Heart right ventricle (tissue), 16 donors: ENCODE measurements around the gene YEATS4. TPM values are rescaled to one million over a fixed set of nuclear protein-coding genes. Genes with fewer than 3 reads are reported as not detected.

Experiments
- ATAC-seq, 8 donors: fragments of 200-7000 bp; cut with Tn5 transposase; one replicate each; pipeline ENCODE4 v1.9.1; 2020; ENCODE audit warnings: mild to moderate bottlenecking in 8 of 8, moderate library complexity in 8 of 8, moderate number of reproducible peaks in 1 of 8
- DNase-seq, 2 donors: peaks; one replicate each; pipeline ENCODE4 v3.0.0-alpha.2; 2020
- H3K27ac ChIP-seq, 10 donors: fragments of 200-600 bp; sonication (generic) in 2 of 10; one replicate each; pipeline versions ENCODE4 v1.5.0 to v1.8.0; 2020 to 2022; ENCODE audit warnings: mild to moderate bottlenecking in 3 of 10
- H3K27me3 ChIP-seq, 7 donors: fragments of 200-600 bp; one replicate each; pipeline ENCODE4 v1.8.0; 2021 to 2022; ENCODE audit warnings: mild to moderate bottlenecking in 2 of 7
- H3K36me3 ChIP-seq, 9 donors: fragments of 200-600 bp; sonication (generic) in 1 of 9; one replicate each; pipeline versions ENCODE4 v1.5.0 to v1.8.0; 2020 to 2022; ENCODE audit warnings: mild to moderate bottlenecking in 2 of 9
- H3K4me1 ChIP-seq, 9 donors: fragments of 200-600 bp; sonication (generic) in 1 of 9; one replicate each; pipeline versions ENCODE4 v1.5.0 to v1.8.0; 2020 to 2022; ENCODE audit warnings: mild to moderate bottlenecking in 4 of 9
- H3K4me3 ChIP-seq, 10 donors: fragments of 200-600 bp; sonication (generic) in 2 of 10; one replicate each; pipeline versions ENCODE4 v1.5.0 to v1.8.0; 2020 to 2022; ENCODE audit warnings: mild to moderate bottlenecking in 7 of 10, moderate library complexity in 2 of 10
- H3K9me3 ChIP-seq, 11 donors: fragments of 200-600 bp in 10 of 11; sonication (generic) in 2 of 11; one replicate each; pipeline versions ENCODE4 v1.5.0 to v1.8.0; 2013 to 2022; ENCODE audit warnings: mild to moderate bottlenecking in 2 of 11, control low read depth in 1 of 11, moderate library complexity in 1 of 11
- WGBS, 2 donors: extraction: QIAGEN DNeasy Blood & Tissue Kit; methylation state at CpG; one replicate each; pipeline ENCODE4 v1.1.7; 2013; ENCODE audit warnings: inconsistent platforms in 1 of 2; 5-methylcytosine and 5-hydroxymethylcytosine counted together
- intact Hi-C, 10 donors: fragments of 100-400 bp; cut with DNase I; formaldehyde crosslinking; loops; one replicate each; pipeline versions ENCODE4 v1.11.1 to v1.14.2; 2022
- polyA plus RNA-seq, 2 donors: library from polyadenylated mRNA; stranded (reverse); fragments of 200-250 nt; gene quantifications; one replicate each; pipeline ENCODE4 v1.2.3, GENCODE V29; 2013
- total RNA-seq, 10 donors: library from RNA; stranded (reverse); fragmentation: NEBNext Ultra II Directional in 3 of 10; extraction: Animal tissue kit (Norgen Biotek cat#: 25700) in 3 of 10; gene quantifications; one replicate each; pipeline versions ENCODE4 v1.2.1 to v1.2.4, GENCODE V29; 2021 to 2023
- TF ChIP-seq, protein P1 (sequence below), 9 donors: fragments of 200-600 bp; sonication (generic) in 2 of 9; IDR thresholded peaks; one replicate each; pipeline versions ENCODE4 v1.5.0 to v1.8.0; 2021 to 2022; ENCODE audit warnings: antibody characterized with exemption in 9 of 9, mild to moderate bottlenecking in 5 of 9, moderate library complexity in 1 of 9
- donor health status: Arrhythmogenic right ventricular cardiomyopathy.
- donor health status: ischemic (EF 13 %, LVEDD 7.1; RV severe dilation, severe dysfunction).
- donor health status: healthy with polysubstance abuse.
- donor health status: DM: no; HTN: yes; CAD: no.
- donor health status: DM: no; HTN: no; CAD: no.
- donor health status: ischemic (EF 25% LVEDD 6.9; RV normal size, moderate dysfunction).
- donor health status: ischemic (EF 25% LVEDD 5.7; RV mildly dilated, moderate dysfunction).
- donor health status: healthy.
- donor health status: DM: yes; HTN: yes; CAD: no.
- donor health status: Ischemic cardiomyopathy.
- donor health status: ischemic (EF 35%, LVEDD 5.7; RV mildly dilated, moderate dysfunction).
- donor health status: nonischemic (EF 11% LVEDD 7.7; RV severe dilation, severe dysfunction).
- donor health status: DM: yes; HTN: yes; CAD: no.
- donor health status: PGD.
- donor health status: ischemic (EF 29% LVEDD 5.4; RV normal size, mild dysfunction).
- donor health status: nonischemic (EF 23%, LVEDD 6.1; RV moderate dilation, normal function).

The YEATS4 gene
- total and polyA plus RNA-seq, 12 donors = 2.8 to 13.1 (median 9.3) TPM

- ATAC-seq = no peak
- no peaks in the 10 kb centered on the region for H3K9me3 ChIP-seq
- no peak overlapping the region for H3K27ac ChIP-seq
- intact Hi-C loops = no loop called here
- peaks cover 0 to 23% (median 11%) of the 10 kb centered on the region in 9 donors for H3K4me1 ChIP-seq
- WGBS, 2 donors = 44 to 82% methylated on average over 1 of the region's 1 CpG
- TF ChIP-seq, protein P1, sequence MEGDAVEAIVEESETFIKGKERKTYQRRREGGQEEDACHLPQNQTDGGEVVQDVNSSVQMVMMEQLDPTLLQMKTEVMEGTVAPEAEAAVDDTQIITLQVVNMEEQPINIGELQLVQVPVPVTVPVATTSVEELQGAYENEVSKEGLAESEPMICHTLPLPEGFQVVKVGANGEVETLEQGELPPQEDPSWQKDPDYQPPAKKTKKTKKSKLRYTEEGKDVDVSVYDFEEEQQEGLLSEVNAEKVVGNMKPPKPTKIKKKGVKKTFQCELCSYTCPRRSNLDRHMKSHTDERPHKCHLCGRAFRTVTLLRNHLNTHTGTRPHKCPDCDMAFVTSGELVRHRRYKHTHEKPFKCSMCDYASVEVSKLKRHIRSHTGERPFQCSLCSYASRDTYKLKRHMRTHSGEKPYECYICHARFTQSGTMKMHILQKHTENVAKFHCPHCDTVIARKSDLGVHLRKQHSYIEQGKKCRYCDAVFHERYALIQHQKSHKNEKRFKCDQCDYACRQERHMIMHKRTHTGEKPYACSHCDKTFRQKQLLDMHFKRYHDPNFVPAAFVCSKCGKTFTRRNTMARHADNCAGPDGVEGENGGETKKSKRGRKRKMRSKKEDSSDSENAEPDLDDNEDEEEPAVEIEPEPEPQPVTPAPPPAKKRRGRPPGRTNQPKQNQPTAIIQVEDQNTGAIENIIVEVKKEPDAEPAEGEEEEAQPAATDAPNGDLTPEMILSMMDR (IDR thresholded peaks at IDR 0.05) = no peak
- no peaks in the 10 kb centered on the region for H3K36me3 ChIP-seq
- no peak for DNase-seq
- H3K27me3 ChIP-seq = no peaks in the 10 kb centered on the region
- no peak overlapping the region for H3K4me3 ChIP-seq
Measured at GRCh38 chr12:69435644-69436043, 76.1 kb downstream of the YEATS4 start.

DNA sequence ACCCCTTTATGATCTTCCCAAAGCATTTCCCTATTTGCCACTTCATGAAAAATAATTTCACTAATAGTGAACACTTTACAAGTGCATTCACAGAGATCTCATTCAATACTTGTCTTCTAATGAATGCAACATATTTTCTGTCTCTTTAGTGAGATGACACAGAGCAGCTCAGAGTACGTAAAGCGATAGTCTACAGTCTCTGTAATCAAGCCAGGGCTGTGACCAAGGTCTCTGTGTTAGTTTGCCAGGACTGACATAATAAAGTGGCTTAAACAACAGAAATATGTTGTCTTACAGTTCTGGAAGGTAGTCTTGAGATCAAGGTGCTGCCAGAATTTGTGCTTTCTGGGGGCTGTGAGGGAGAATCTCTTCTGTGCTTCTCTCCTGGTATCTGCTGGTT is 77.5 kb downstream of the YEATS4 start:
- H3K4me1 ChIP-seq = peaks cover 0 to 9% (median 0%) of the 10 kb centered on the region in 9 donors
- no peak overlapping the region for H3K4me3 ChIP-seq
- TF ChIP-seq, protein P1 (IDR thresholded peaks at IDR 0.05) = no peak
- DNase-seq (no peak), ATAC-seq (no peak)
- no peaks in the 10 kb centered on the region for H3K36me3 ChIP-seq
- H3K27ac ChIP-seq = no peak overlapping the region
- no peaks in the 10 kb centered on the region for H3K27me3 ChIP-seq
- intact Hi-C loops = no loop called here
- WGBS, 2 donors = 60 to 79% methylated on average over 2 of the region's 2 CpGs
- no peaks in the 10 kb centered on the region for H3K9me3 ChIP-seq

DNA sequence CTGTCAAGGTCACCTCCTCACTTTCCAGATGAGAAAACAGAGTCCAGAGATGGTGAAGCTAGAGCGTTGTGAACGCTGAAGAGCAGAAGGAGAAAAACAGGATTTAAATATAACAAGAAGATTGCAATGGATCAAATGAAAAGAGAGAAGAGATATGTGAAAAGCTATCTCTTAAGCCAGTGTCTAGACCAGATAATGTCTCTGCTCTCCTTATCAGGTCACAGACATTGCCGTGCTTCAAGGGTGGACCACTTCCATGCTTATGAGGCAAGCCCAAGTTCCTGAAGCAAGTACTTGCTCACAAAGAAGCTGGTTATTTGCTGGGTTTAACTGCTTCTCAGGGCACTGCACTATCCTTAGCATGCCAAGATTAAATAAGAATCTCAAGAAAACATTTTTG is 79.0 kb downstream of the YEATS4 start:
- intact Hi-C loops = no loop called here

GRCh38 chr12:69440016-69440415 is 80.5 kb downstream of the YEATS4 start:
- DNase-seq (no peak), ATAC-seq (no peak)
- Histone ChIP-seq H3K27ac (no peak overlapping the region), H3K36me3 (no peaks in the 10 kb centered on the region), H3K4me3 (no peak overlapping the region), H3K9me3 (no peaks in the 10 kb centered on the region), H3K27me3 (no peaks in the 10 kb centered on the region), H3K4me1 (peaks cover 0 to 7% (median 0%) of the 10 kb centered on the region in 9 donors)
- TF ChIP-seq, protein P1 (IDR thresholded peaks at IDR 0.05) = no peak
- intact Hi-C loops = no loop called here
- 88 to 95% methylated on average over 3 of the region's 3 CpGs for WGBS, 2 donors

More for the DNA sequence above, 79.0 kb downstream of the YEATS4 start:
- TF ChIP-seq, protein P1 (IDR thresholded peaks at IDR 0.05) = no peak
- Histone ChIP-seq H3K27ac (no peak overlapping the region), H3K36me3 (no peaks in the 10 kb centered on the region), H3K9me3 (no peaks in the 10 kb centered on the region), H3K27me3 (no peaks in the 10 kb centered on the region), H3K4me3 (no peak overlapping the region), H3K4me1 (peaks cover 0 to 7% (median 0%) of the 10 kb centered on the region in 9 donors)
- DNase-seq (no peak), ATAC-seq (no peak)
- WGBS, 2 donors = 66 to 88% methylated on average over 3 of the region's 3 CpGs

Other genes with a start within 250 kb of the YEATS4 start
- gene CPSF6, start 120.2 kb upstream of the YEATS4 start, total RNA-seq = 10 to 100 TPM; 23.9 to 34.6 (median 29.3) TPM
- 10 to 100 TPM; 11.7 to 13.2 TPM for gene CPSF6, start 120.2 kb upstream of the YEATS4 start, polyA plus RNA-seq
- 100 to 1,000 TPM in 1 of 10 donors, 10 to 100 TPM in 6, 1 to 10 TPM in 3; 5.6 to 295 (median 14.1) TPM for gene LYZ, start 11.4 kb upstream of the YEATS4 start, total RNA-seq
- gene LYZ, start 11.4 kb upstream of the YEATS4 start, polyA plus RNA-seq = 10 to 100 TPM in 1 of 2 donors, 1 to 10 TPM in 1; 6.3 to 11.7 TPM
- gene FRS2, start 110.6 kb downstream of the YEATS4 start, total RNA-seq = 10 to 100 TPM; 18.2 to 26.0 (median 20.0) TPM
- 1 to 10 TPM; 2.9 to 3.5 TPM for gene FRS2, start 110.6 kb downstream of the YEATS4 start, polyA plus RNA-seq
- gene CCT2, start 225.7 kb downstream of the YEATS4 start, total RNA-seq = 100 to 1,000 TPM in 2 of 10 donors, 10 to 100 TPM in 8; 61.3 to 115 (median 84.6) TPM
- 100 to 1,000 TPM in 1 of 2 donors, 10 to 100 TPM in 1; 41.3 to 190 TPM for gene CCT2, start 225.7 kb downstream of the YEATS4 start, polyA plus RNA-seq